GM21515 (cell line): ENCODE data around the gene TBC1D16.
"Not testable (repeated sequence)": the region's sequence is repeated elsewhere in the genome, so short reads cannot be mapped to it uniquely, and the experiment has no call there.

ENCODE experiments used
- ATAC-seq: cut with Tn5 transposase; IDR thresholded peaks from one replicate; pipeline ENCODE4 v1.9.1; 2021; ENCODE audit not compliant: unreplicated experiment

The TBC1D16 gene

DNA sequence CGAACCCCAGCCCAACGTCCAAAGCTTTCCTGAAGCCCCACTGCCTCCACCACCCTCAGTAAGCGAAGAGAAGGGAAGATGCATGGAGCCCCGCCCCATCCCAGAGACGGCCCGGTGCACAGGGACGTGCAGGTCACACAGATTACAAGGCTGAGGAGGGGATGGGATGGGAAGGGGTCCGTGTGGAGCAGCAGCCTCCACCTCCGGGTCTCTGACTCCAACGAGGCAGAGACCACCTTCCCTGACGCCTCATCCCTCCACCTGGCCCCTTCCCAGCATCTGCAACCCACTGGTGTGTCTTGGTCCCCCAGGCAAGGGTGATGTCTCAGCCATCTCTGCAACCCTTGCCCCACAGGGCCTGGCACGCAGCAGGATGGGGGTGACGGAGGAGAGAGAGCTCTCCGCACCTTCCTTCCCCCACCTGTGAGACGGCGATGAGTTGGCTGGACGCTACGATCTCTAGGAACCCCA is 58.5 kb downstream of the TBC1D16 start:
- ATAC-seq, result no peak

DNA sequence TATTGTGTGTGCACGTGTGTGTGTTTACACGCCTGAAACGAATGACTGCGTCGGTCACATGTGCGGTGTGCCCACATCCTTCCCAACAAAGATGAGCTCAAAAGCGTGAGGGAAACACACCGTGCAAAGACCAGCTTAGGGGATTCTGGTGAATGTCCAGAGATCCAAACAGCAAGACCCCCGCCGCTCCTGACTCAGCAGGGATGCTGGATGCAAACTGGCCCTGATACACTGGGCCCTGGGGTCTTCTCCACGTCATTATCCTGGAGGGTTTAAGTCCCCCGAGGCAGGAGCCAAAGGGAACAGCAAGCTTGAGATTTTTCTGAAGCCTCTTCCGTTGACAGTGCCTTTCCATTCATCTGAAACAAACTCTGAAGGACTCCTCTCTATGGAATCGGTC is 59.2 kb downstream of the TBC1D16 start:
- ATAC-seq, result no peak

- no peak for ATAC-seq
These were observed 60.1 kb downstream of the TBC1D16 start for GRCh38 chr17:79975498-79976134.

DNA sequence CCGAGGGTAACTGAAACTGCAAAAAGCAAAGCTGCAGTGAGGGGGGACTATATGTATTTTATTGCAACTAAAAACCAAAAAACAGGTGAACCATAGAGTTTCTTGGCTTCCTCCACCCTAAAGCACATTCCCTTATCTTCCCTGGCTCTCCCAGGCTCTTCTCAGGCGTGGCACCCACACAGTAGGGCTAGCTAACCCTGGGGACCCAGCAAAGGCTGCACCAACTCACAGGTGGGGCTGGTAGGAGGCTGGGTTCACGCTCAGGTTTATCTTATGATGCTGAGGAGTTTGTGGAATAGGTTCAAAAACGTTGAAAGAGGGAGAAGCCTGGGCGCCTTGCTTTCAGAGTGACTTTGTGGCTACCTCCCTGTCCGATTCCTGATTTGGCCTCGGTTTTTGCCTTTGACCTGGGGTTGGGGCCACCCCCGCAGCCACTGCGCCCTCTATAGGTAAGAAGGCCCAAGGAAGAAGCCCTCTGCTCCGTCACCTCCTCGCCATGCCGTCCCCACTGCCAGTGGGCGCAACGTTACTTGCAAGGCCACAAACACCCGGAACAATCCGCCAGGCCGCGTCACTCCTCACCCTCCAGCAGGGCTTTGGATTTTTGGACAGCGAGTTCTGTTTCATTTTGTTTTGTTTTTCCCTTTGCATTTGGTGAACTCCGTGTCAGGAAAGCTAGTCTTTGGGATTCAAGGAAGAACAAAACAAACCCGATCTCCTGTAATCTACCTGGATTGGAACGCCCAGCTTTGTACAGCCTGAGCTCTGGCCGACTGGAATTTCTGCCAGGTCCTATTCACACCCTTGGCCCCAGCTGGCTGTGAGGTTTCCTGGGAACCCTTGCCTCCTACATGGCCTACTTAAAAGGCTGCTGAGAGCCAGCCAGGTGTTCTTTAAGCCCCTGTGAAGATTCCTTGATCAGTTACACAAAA is 60.8 kb downstream of the TBC1D16 start:
- ATAC-seq, result no peak

DNA sequence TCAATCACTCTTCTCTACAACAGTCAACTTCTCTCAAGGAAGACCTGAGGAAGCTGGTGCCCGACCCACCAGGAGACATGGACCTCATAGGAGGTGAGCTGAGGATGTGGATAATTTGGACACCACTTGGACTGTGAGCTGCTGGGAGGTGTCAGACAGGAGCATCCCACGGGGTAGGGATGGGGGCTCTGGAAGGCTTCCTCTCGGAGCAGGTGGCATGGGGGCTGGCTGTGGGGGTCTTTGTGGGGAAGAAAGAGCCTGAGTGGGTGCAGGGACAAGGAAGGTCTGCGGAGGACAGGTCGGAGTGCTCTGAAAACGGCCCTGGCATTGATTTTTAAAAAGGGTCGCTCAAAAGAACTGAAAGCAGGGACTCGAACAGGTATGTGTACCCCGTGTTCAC is 64.0 kb downstream of the TBC1D16 start:
- ATAC-seq, result no peak

DNA sequence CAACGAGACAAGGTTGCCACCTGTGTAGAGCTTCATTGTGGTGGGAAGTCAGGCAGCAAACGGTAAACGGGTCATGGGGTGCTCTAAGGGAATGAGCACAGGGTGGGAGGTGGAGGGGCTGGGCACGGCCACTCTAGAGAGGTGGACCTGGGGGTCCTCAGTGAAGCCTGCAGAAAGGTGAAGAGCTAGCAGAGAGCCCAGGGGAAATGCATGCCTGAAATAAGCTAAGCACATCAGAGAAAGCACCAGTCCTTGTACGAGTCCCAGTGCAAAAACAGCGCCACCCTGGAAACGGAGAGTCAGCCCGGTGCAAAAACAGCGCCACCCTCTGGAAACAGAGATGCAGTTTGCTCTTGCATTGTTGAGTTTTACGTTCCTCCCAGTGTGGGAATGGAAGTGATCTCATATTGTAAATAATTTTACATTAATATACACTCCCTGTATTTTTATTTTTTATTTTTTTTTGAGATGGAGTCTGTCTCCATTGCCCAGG is 65.0 kb downstream of the TBC1D16 start:
- no peak for ATAC-seq

- no peak for ATAC-seq
These were observed 65.8 kb downstream of the TBC1D16 start for GRCh38 chr17:79969906-79970305.

- ATAC-seq, result no peak
These were observed 67.6 kb downstream of the TBC1D16 start for GRCh38 chr17:79968116-79968515.

- no peak for ATAC-seq
These were observed 69.0 kb downstream of the TBC1D16 start for GRCh38 chr17:79966681-79967080.

GRCh38 chr17:79965806-79966205 is 69.9 kb downstream of the TBC1D16 start:
- no peak for ATAC-seq

- ATAC-seq, result not testable (repeated sequence)
These were observed 73.2 kb downstream of the TBC1D16 start for GRCh38 chr17:79962467-79962866.

DNA sequence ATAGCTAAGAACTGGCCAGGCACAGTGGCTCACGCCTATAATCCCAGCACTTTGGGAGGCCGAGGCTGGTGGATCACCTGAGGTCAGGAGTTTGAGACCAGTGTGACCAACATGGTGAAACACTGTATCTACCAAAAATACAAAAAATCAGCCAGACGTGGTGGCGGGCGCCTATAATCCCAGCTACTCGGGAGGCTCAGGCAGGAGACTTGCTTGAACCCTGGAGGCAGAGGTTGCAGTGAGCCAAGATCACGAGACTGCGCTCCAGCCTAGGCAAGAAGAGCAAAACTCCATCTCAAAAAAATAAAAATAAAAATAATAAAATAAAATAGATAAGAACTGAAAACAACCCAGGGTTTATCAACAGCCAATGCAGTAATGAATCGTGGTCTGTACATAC is 74.1 kb downstream of the TBC1D16 start:
- ATAC-seq, result not testable (repeated sequence)

- no peak for ATAC-seq
These were observed 74.7 kb downstream of the TBC1D16 start for GRCh38 chr17:79960788-79961522.

DNA sequence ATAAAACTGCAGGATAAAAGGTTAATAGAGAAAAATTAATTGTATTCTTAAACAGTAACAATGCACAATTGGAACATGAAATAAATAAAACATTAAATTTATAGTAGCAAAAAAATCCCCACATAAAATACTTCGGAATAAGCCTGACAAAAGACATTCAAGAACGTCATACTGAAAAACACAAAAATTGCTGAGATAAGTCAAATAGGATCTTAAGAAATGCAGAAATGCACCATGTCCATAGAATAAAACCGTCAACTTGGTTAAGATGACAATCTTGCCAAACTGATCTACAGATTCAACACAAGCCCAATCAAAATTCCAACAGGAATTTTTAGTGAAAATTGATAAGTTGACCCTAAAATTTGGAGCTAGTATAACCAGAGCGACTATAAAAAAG is 76.6 kb downstream of the TBC1D16 start:
- ATAC-seq, result no peak

- ATAC-seq, result no peak
These were observed 78.8 kb downstream of the TBC1D16 start for GRCh38 chr17:79956853-79957252.

- ATAC-seq, result not testable (repeated sequence)
These were observed 79.3 kb downstream of the TBC1D16 start for GRCh38 chr17:79956441-79956735.

DNA sequence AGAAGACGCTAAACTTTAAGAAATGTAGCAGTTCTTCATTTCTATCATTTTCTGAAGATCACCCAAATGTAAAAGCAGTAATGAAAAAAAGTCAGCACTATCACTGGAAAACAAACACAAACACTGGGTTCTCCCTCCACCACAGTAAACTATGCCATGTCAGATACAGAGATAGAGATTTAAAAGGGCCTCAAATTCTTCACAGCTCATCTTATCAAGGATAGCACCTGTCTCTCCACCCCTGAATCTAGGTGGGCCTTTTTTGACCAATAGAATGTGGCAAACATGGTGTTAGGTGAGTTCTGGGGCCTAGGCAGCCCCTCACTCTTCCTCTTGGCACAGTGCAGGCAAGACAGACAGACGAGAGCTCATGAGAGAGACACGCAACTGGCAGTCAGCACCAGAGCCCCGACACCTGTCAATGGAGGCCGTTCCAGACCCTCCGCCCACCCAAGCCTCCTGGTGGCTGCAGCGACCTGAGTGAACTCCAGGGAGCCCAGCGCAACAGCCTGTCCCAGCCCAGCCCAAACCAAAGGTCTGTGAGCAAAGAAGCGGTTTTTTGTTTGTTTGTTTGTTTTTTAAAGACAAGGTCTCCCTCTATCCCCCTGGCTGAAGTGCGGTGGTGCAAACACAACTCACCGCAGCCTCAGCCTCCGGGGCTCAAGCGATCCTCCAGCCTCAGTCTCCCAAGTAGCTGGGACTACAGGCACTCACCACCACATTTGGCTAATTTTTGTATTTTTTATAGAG is 79.8 kb downstream of the TBC1D16 start:
- no peak for ATAC-seq

GRCh38 chr17:79955167-79955549 is 80.5 kb downstream of the TBC1D16 start:
- ATAC-seq, result no peak

GRCh38 chr17:79954281-79955166 is 81.1 kb downstream of the TBC1D16 start:
- ATAC-seq, result no peak

DNA sequence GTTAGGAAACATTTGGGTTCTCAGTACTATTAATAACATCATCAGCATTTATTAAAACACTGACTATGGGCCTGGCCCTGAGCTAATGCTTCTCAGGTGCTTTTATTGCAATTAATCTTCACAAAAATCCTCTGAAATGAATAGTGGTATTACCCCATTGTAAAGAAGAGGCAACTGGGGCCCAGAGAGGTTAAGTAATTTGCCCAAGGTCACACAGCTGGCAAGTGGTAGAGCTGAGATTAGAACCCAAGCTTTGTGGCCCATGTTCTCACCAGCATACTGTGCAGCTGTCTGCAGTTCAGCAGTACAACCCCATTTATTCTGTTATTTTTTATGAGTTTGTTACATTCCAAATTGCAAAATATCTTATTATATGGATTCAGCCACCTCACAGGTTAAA is 82.3 kb downstream of the TBC1D16 start:
- no peak for ATAC-seq
